ENCODE measurements around the gene CABLES2. TPM values are rescaled to one million over a fixed set of nuclear protein-coding genes. Genes with fewer than 3 reads are reported as not detected.

Gene CABLES2
- total and polyA plus RNA-seq, 9 of the 15 experiments (the other 6 are each of a cell fraction or from before 2014, with no cell fraction given): 0.46 to 4.2 (median 1.6) TPM

DNA sequence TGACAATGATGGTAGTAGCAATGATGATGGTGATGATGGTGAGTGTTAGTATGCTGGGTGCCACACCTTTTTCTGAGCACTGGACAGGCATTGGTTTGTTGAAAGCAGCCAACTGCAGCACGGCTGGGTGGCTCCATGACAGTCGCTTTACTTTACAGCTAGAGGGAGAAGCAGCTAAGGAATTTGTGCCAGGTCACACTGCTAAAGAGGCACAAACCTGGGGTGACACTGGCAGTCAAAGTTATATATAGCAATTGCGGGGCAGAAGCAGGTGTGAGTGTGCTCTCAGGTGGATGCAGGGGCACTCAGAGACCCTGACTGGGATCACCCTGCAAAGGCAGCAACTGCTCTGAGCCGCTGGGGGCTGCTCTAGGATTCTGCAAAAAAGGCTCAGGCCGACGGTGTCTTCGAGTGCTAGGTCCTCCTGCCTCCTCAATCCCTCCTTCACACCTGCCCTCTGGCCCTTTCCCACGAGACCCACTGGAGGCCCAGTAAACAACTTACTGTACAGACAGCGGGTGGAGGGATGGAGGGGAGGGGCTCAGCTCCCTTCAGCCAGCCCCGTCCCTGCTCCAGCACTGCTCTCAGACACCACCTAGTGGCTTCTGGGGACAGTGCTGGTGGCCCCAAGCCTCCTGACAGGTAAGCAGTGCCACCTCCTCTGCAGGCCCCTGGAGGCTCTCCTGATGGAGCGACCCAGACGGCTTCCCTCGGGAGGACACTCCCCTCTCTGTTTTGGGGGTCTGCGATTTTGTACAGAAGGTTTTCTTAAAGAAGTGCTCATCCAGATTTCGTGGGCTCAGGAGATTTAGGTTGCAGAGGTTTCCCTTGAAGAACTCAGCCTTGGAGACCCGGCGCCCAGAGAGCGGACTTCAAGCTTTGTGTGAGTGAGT, 24.5 kb downstream of the CABLES2 start (continued):
- TF ChIP-seq, protein P1, sequence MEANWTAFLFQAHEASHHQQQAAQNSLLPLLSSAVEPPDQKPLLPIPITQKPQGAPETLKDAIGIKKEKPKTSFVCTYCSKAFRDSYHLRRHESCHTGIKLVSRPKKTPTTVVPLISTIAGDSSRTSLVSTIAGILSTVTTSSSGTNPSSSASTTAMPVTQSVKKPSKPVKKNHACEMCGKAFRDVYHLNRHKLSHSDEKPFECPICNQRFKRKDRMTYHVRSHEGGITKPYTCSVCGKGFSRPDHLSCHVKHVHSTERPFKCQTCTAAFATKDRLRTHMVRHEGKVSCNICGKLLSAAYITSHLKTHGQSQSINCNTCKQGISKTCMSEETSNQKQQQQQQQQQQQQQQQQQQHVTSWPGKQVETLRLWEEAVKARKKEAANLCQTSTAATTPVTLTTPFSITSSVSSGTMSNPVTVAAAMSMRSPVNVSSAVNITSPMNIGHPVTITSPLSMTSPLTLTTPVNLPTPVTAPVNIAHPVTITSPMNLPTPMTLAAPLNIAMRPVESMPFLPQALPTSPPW (CRISPR knock-in tag; IDR thresholded peaks at IDR 0.05): peak; percentile 80
- no peak for TF ChIP-seq ELF1 (tag; IDR thresholded peaks at IDR 0.05)
- no peak for TF ChIP-seq SRSF1 (IDR thresholded peaks at IDR 0.05; ENCODE audit: low read depth, low read length)
- TF ChIP-seq E2F3 (CRISPR knock-in tag; IDR thresholded peaks at IDR 0.05): no peak
- no peak for TF ChIP-seq CREB3 (tag; conservative IDR thresholded peaks at IDR 0.05; ENCODE audit: low read depth)
- TF ChIP-seq ZNF316 (IDR thresholded peaks at IDR 0.05): no peak
- TF ChIP-seq ARID2 (IDR thresholded peaks at IDR 0.05): 0 out of 2 replicates have a peak, but pooled peaks have one; percentile 39
- no peak for TF ChIP-seq TAF15 (IDR thresholded peaks at IDR 0.05; ENCODE audit: low read depth, low read length)
- TF ChIP-seq, protein P2, sequence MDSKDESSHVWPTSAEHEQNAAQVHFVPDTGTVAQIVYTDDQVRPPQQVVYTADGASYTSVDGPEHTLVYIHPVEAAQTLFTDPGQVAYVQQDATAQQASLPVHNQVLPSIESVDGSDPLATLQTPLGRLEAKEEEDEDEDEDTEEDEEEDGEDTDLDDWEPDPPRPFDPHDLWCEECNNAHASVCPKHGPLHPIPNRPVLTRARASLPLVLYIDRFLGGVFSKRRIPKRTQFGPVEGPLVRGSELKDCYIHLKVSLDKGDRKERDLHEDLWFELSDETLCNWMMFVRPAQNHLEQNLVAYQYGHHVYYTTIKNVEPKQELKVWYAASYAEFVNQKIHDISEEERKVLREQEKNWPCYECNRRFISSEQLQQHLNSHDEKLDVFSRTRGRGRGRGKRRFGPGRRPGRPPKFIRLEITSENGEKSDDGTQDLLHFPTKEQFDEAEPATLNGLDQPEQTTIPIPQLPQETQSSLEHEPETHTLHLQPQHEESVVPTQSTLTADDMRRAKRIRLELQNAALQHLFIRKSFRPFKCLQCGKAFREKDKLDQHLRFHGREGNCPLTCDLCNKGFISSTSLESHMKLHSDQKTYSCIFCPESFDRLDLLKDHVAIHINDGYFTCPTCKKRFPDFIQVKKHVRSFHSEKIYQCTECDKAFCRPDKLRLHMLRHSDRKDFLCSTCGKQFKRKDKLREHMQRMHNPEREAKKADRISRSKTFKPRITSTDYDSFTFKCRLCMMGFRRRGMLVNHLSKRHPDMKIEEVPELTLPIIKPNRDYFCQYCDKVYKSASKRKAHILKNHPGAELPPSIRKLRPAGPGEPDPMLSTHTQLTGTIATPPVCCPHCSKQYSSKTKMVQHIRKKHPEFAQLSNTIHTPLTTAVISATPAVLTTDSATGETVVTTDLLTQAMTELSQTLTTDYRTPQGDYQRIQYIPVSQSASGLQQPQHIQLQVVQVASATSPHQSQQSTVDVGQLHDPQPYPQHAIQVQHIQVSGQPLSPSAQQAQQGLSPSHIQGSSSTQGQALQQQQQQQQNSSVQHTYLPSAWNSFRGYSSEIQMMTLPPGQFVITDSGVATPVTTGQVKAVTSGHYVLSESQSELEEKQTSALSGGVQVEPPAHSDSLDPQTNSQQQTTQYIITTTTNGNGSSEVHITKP (IDR thresholded peaks at IDR 0.05; ENCODE audit: partially characterized antibody): peak; percentile 48
- no peak for TF ChIP-seq POLR2G (IDR thresholded peaks at IDR 0.05; ENCODE audit: low read depth, low read length)
- peak; percentile 66 to 89 for TF ChIP-seq RAD21 (CRISPR knock-in tag; conservative IDR thresholded peaks at IDR 0.05 in 1 of 2, IDR thresholded peaks at IDR 0.05 in 1 of 2)
- TF ChIP-seq CEBPZ (IDR thresholded peaks at IDR 0.05; ENCODE audit: borderline replicate concordance, low read depth, low read length): no peak
- peak; percentile 68; the same call in 1 of the 2 replicates for TF ChIP-seq XRCC5 (IDR thresholded peaks at IDR 0.05; ENCODE audit: low read depth, low read length)
- TF ChIP-seq RFX5 (IDR thresholded peaks at IDR 0.05; ENCODE audit: low read depth, low read length): no peak
- TF ChIP-seq ZNF354B (CRISPR knock-in tag; IDR thresholded peaks at IDR 0.05): no peak
- TF ChIP-seq ZNF3 (CRISPR knock-in tag; IDR thresholded peaks at IDR 0.05): no peak
- no peak for TF ChIP-seq SMAD4 (CRISPR knock-in tag; conservative IDR thresholded peaks at IDR 0.05)
- TF ChIP-seq HDGF (IDR thresholded peaks at IDR 0.05): no peak

Data from K562 (cell line).